IgD-negative memory B cell (primary cell): ENCODE measurements around the gene PAK6. TPM values are rescaled to one million over a fixed set of nuclear protein-coding genes. Genes with fewer than 3 reads are reported as not detected.

ENCODE experiments used
- H3K27ac Mint-ChIP-seq, 3 donors: one replicate each; pipeline ENCODE4 v1.8.0; 2020 to 2022; ENCODE audit warnings: mild to moderate bottlenecking in 3 of 3, mixed read lengths in 3 of 3, moderate library complexity in 1 of 3
- H3K27me3 Mint-ChIP-seq: one replicate; pipeline ENCODE4 v1.8.0; 2021; ENCODE audit warnings: mixed read lengths
- H3K36me3 Mint-ChIP-seq: one replicate; pipeline ENCODE4 v1.8.0; 2020; ENCODE audit warnings: mild to moderate bottlenecking, mixed read lengths
- H3K4me1 Mint-ChIP-seq, 3 donors: one replicate each; pipeline ENCODE4 v1.8.0; 2020 to 2022; ENCODE audit warnings: mixed read lengths in 3 of 3, mild to moderate bottlenecking in 1 of 3
- H3K4me3 Mint-ChIP-seq, 4 donors: one replicate each; pipeline ENCODE4 v1.8.0; 2020 to 2022; ENCODE audit warnings: mild to moderate bottlenecking in 4 of 4, mixed read lengths in 4 of 4, moderate library complexity in 3 of 4
- H3K9me3 Mint-ChIP-seq, 3 donors: one replicate each; pipeline ENCODE4 v1.8.0; 2020 to 2021; ENCODE audit warnings: mixed read lengths in 3 of 3, mild to moderate bottlenecking in 1 of 3
- polyA plus RNA-seq: library from polyadenylated mRNA; unstranded; fragments of 300-500 nt; fragmentation: Illumina TruSeq; gene quantifications from one replicate; pipeline ENCODE4 v1.2.3, GENCODE V29; 2021

Gene PAK6
- polyA plus RNA-seq, 1 donor from 2014 or later, result not detected

DNA sequence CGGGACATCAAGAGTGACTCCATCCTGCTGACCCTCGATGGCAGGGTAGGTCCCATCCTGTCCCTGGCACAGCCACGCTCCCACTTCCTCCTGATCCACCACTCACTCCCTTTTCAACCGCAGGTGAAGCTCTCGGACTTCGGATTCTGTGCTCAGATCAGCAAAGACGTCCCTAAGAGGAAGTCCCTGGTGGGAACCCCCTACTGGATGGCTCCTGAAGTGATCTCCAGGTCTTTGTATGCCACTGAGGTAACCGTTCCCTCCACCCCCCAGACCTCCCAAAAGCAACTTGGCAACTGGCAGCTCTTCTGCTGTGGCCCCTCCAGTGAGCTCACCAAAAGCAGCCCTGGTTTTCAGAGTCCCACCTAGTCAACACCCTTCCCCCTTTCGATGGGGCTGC lies 34.6 kb downstream of the PAK6 start:
- H3K27me3 Mint-ChIP-seq, result peaks cover 19% of the 10 kb centered on the region
- no peak overlapping the region for H3K4me3 Mint-ChIP-seq
- no peaks in the 10 kb centered on the region for H3K9me3 Mint-ChIP-seq
- peaks cover 0 to 15% (median 13%) of the 10 kb centered on the region in 3 donors for H3K4me1 Mint-ChIP-seq
- H3K36me3 Mint-ChIP-seq, result peaks cover 1% of the 10 kb centered on the region
- H3K27ac Mint-ChIP-seq, result no peak overlapping the region

- Mint-ChIP-seq H3K27ac (peak overlapping the region in 1 of 3 donors; percentile 67), H3K4me3 (no peak overlapping the region), H3K9me3 (no peaks in the 10 kb centered on the region), H3K27me3 (peaks cover 29% of the 10 kb centered on the region), H3K36me3 (peaks cover 1% of the 10 kb centered on the region), H3K4me1 (peaks cover 0 to 20% (median 16%) of the 10 kb centered on the region in 3 donors)
Measured at GRCh38 chr15:40274350-40275274, 35.7 kb downstream of the PAK6 start.

DNA sequence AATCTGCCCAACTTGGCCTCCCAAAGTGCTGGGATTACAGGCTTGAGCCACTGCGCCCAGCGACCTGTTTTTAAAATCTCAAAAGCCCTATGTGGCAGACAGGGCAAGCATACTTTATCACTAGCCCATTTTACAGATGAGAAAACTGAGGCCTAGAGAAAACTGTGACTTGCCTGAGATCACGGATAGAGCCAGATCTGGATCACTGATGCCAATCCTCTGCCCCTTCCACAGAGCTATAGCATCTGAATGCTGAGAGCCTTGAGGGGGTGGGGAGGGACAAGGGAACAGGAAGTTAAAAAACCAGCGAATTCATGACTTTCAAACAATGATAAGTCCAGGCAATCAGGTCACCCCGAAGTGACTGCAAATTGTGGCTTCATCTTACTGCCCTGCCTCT lies 36.7 kb downstream of the PAK6 start:
- Mint-ChIP-seq H3K4me1 (peaks cover 5 to 22% (median 16%) of the 10 kb centered on the region in 3 donors), H3K27me3 (peaks cover 34% of the 10 kb centered on the region), H3K9me3 (no peaks in the 10 kb centered on the region), H3K27ac (peak overlapping the region in 1 of 3 donors; percentile 76), H3K4me3 (no peak overlapping the region), H3K36me3 (peaks cover 1% of the 10 kb centered on the region)

GRCh38 chr15:40275954-40276353 lies 37.1 kb downstream of the PAK6 start:
- H3K27ac Mint-ChIP-seq, result no peak overlapping the region
- H3K4me3 Mint-ChIP-seq, result peak overlapping the region in 1 of 4 donors; percentile 8
- no peaks in the 10 kb centered on the region for H3K9me3 Mint-ChIP-seq
- peaks cover 34% of the 10 kb centered on the region for H3K27me3 Mint-ChIP-seq
- peaks cover 1% of the 10 kb centered on the region for H3K36me3 Mint-ChIP-seq
- peaks cover 5 to 22% (median 16%) of the 10 kb centered on the region in 3 donors for H3K4me1 Mint-ChIP-seq

- H3K36me3 Mint-ChIP-seq, result peaks cover 1% of the 10 kb centered on the region
- H3K4me1 Mint-ChIP-seq, result peaks cover 5 to 22% (median 16%) of the 10 kb centered on the region in 3 donors
- H3K27me3 Mint-ChIP-seq, result peaks cover 36% of the 10 kb centered on the region
- no peaks in the 10 kb centered on the region for H3K9me3 Mint-ChIP-seq
- H3K4me3 Mint-ChIP-seq, result peak overlapping the region in 1 of 4 donors; percentile 65
- no peak overlapping the region for H3K27ac Mint-ChIP-seq
Measured at GRCh38 chr15:40276927-40277326, 38.1 kb downstream of the PAK6 start.

- H3K36me3 Mint-ChIP-seq, result peaks cover 1% of the 10 kb centered on the region
- peaks cover 5 to 22% (median 16%) of the 10 kb centered on the region in 3 donors for H3K4me1 Mint-ChIP-seq
- peak overlapping the region in 2 of 4 donors; percentile 66 to 87 for H3K4me3 Mint-ChIP-seq
- H3K27ac Mint-ChIP-seq, result no peak overlapping the region
- H3K27me3 Mint-ChIP-seq, result peaks cover 36% of the 10 kb centered on the region
- H3K9me3 Mint-ChIP-seq, result no peaks in the 10 kb centered on the region
Measured at GRCh38 chr15:40277471-40277870, 38.6 kb downstream of the PAK6 start.

DNA sequence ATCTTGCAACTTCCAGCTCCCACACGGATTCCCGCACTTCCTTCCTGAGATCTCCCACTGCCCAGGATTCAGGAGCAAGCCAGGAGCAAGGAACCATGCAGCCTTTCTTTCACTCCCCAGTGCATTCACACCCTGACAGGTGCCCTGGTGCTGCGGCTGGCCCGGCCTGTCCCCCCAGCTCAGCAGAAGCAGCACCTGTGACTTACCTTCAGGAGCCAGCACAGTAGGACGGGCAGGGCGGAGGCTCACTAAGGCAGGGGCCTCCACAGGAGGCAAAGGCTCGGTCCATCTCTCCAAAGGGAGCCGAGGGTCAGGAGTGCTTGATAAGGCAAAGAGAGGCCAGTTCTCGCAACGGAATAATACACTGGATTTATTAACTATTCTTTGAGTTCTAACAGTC lies 39.2 kb downstream of the PAK6 start:
- H3K4me1 Mint-ChIP-seq, result peaks cover 5 to 22% (median 16%) of the 10 kb centered on the region in 3 donors
- peaks cover 36% of the 10 kb centered on the region for H3K27me3 Mint-ChIP-seq
- H3K27ac Mint-ChIP-seq, result peak overlapping the region in 1 of 3 donors; percentile 78
- peak overlapping the region in 2 of 4 donors; percentile 51 to 53 for H3K4me3 Mint-ChIP-seq
- no peaks in the 10 kb centered on the region for H3K9me3 Mint-ChIP-seq
- peaks cover 1% of the 10 kb centered on the region for H3K36me3 Mint-ChIP-seq

DNA sequence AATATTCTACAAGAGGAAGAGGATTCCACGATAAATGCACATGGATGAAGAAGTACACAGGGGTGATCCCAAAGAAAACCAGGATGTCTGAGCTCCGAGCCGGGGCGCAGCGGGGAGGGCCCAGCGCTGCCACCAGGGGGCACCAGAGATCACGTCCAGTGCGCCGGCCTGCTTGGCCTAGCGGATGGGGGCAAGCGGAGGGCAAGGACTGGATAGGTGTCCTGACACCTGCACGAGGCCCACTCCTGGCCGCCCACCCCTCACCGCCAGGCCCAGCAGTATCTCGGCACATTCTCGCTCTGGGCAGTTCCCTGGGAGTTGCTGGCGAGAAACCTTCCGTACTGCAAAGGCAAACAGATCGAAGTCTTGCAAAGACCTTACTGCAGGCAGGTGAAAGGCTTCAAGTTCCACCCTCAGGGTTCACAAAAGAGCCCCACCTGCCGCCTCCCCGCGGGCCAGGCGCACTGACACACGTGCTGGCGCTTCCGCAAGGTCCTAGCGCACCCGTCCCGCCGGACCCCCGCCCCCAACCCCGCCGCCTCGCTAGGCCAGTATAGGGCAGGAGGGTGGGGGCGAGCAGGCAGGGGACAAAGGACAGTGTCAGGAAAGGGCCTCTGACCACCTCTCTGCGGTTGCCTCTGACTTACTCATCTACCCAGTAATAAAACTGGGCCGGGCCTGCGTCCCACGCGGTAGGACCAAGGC lies 40.7 kb downstream of the PAK6 start:
- Mint-ChIP-seq H3K27ac (no peak overlapping the region), H3K4me1 (peaks cover 5 to 20% (median 16%) of the 10 kb centered on the region in 3 donors), H3K9me3 (no peaks in the 10 kb centered on the region), H3K27me3 (peaks cover 36% of the 10 kb centered on the region), H3K4me3 (peak overlapping the region in 3 of 4 donors; percentile 32 to 78 (median 72)), H3K36me3 (no peaks in the 10 kb centered on the region)

DNA sequence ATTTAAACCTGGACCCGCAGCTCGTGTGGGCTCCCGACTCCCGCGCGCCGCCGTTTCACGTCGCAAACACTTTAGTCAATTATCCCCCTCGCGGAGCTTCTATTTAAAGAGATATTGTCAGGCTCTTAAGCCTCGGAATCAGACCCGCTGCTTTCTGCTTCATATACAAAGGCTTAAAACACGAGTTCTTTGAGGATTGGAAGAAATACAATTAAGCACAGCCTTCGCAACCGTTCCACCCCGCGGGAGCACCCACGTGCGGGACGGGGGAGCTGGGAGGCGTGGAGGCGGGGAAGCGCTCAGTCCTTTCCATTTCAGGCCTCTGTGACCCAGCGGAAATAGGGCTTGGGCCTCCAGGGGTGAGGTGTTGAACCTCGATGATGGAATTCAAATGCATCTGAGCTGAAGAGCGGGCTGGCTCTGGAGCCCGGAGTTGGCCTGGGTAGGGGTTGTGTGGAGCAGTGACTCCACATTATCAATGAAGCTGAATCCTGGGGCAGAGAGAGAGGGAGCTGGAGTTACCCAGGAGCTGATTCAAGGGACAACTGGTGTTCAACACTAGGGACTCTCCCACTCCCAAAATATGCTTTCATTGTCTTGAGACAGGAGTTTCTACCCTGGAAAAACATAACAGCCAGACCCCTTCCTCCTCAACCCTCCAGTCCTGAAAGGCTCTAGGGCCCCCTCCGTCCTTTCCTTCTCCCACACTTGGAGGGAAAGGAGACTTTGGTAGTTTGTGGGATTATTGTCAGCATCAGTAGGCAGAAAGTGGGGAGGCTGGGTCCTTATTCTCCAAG lies 41.6 kb downstream of the PAK6 start:
- Mint-ChIP-seq H3K36me3 (no peaks in the 10 kb centered on the region), H3K27me3 (peaks cover 32% of the 10 kb centered on the region), H3K9me3 (no peaks in the 10 kb centered on the region), H3K4me3 (peak overlapping the region in 2 of 4 donors; percentile 70 to 74), H3K27ac (no peak overlapping the region), H3K4me1 (peaks cover 5 to 15% (median 12%) of the 10 kb centered on the region in 3 donors)

- Mint-ChIP-seq H3K36me3 (no peaks in the 10 kb centered on the region), H3K27me3 (peaks cover 32% of the 10 kb centered on the region), H3K9me3 (no peaks in the 10 kb centered on the region), H3K4me1 (peaks cover 5 to 18% (median 12%) of the 10 kb centered on the region in 3 donors), H3K4me3 (peak overlapping the region in 3 of 4 donors; percentile 44 to 61 (median 47)), H3K27ac (no peak overlapping the region)
Measured at GRCh38 chr15:40281057-40281800, 42.4 kb downstream of the PAK6 start.

- H3K36me3 Mint-ChIP-seq, result no peaks in the 10 kb centered on the region
Measured at GRCh38 chr15:40281801-40282146, 42.9 kb downstream of the PAK6 start.

GRCh38 chr15:40282147-40282868 lies 43.4 kb downstream of the PAK6 start:
- H3K27ac Mint-ChIP-seq, result no peak overlapping the region
- no peaks in the 10 kb centered on the region for H3K9me3 Mint-ChIP-seq
- H3K36me3 Mint-ChIP-seq, result no peaks in the 10 kb centered on the region
- H3K4me1 Mint-ChIP-seq, result peaks cover 5 to 14% (median 9%) of the 10 kb centered on the region in 3 donors
- H3K4me3 Mint-ChIP-seq, result peak overlapping the region; percentile 62 to 90 (median 78)
- peaks cover 23% of the 10 kb centered on the region for H3K27me3 Mint-ChIP-seq

More at GRCh38 chr15:40281801-40282146, 42.9 kb downstream of the PAK6 start:
- no peak overlapping the region for H3K4me3 Mint-ChIP-seq
- no peaks in the 10 kb centered on the region for H3K9me3 Mint-ChIP-seq
- peaks cover 5 to 17% (median 10%) of the 10 kb centered on the region in 3 donors for H3K4me1 Mint-ChIP-seq
- H3K27ac Mint-ChIP-seq, result no peak overlapping the region
- H3K27me3 Mint-ChIP-seq, result peaks cover 28% of the 10 kb centered on the region

GRCh38 chr15:40282869-40283614 lies 44.2 kb downstream of the PAK6 start, which contains the start of gene ANKRD63:
Gene ANKRD63, minus strand, starts transcription at chr15:40283064. Its CDS starts 478 bp downstream, at chr15:40282586.
- no peaks in the 10 kb centered on the region for H3K9me3 Mint-ChIP-seq
- no peak within 1 kb of the TSS for H3K27ac Mint-ChIP-seq
- peaks cover 5 to 12% (median 6%) of the 10 kb centered on the region in 3 donors for H3K4me1 Mint-ChIP-seq
- no peaks in the 10 kb centered on the region for H3K36me3 Mint-ChIP-seq
- H3K27me3 Mint-ChIP-seq, result peaks cover 20% of the 10 kb centered on the region
- H3K4me3 Mint-ChIP-seq, result peak within 1 kb of the TSS; percentile 62 to 90 (median 80)
